GM12891 (cell line): ENCODE data around the gene KCNMA1.

ENCODE experiments used
- DNase-seq: peaks from one replicate; pipeline ENCODE4 v3.0.0; 2011; ENCODE audit warnings: low spot score; ENCODE audit not compliant: insufficient read length
- FAIRE-seq: peaks from 2 replicates; lab custom pipeline; 2011; peaks lifted over from hg19 to GRCh38; lab: Jason Lieb, UNC
- PAX5 ChIP-seq: IDR thresholded peaks from 2 replicates; pipeline ENCODE4 v1.6.1; 2011; ENCODE audit warnings: low read length, moderate library complexity, mild to moderate bottlenecking; ENCODE audit not compliant: insufficient read depth, severe bottlenecking
- POLR2A ChIP-seq: IDR thresholded peaks from 2 replicates; pipeline ENCODE4 v1.6.1; 2011; ENCODE audit warnings: low read depth, low read length, control low read depth
- POLR2AphosphoS5 ChIP-seq: IDR thresholded peaks from 2 replicates; pipeline ENCODE4 v1.6.1; 2011; ENCODE audit warnings: low read depth, low read length, control low read depth
- POU2F2 ChIP-seq: IDR thresholded peaks from 2 replicates; pipeline ENCODE4 v1.6.1; 2011; ENCODE audit warnings: low read depth, mild to moderate bottlenecking, control low read depth, low read length, moderate library complexity
- SPI1 ChIP-seq: IDR thresholded peaks from 2 replicates; pipeline ENCODE4 v1.6.1; 2011; ENCODE audit warnings: low read depth, low read length, control low read depth
- TAF1 ChIP-seq: IDR thresholded peaks from 2 replicates; pipeline ENCODE4 v1.6.1; 2011; ENCODE audit warnings: low read depth, low read length, control low read depth

The KCNMA1 gene

GRCh38 chr10:77234599-77234998, 403.0 kb downstream of the KCNMA1 start:
- TF ChIP-seq SPI1: no peak
- TF ChIP-seq TAF1: no peak
- TF ChIP-seq POLR2A: no peak
- TF ChIP-seq PAX5: no peak
- no peak for TF ChIP-seq POLR2AphosphoS5
- no peak for TF ChIP-seq POU2F2
- DNase-seq (no peak), FAIRE-seq (no peak)

DNA sequence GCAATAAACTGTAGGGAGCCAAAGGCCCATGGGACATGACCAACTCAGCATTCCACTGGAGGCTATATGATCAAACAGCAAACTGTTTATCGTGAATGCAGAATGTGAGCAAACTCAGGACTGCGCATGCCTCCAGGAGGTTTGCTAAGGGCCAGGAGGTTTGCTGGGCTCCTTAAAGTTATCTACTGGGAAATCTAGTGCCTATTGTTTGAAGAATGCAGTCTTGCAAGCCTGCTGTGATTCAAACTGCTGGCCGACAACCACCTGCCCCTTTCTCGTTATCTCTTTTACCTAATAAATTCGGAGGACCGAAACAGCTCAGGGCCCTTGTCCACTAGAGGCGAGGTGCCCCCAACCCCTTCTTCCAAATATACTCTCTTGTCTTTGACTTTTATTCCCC, 404.1 kb downstream of the KCNMA1 start:
- no peak for TF ChIP-seq POLR2A
- TF ChIP-seq POU2F2: no peak
- TF ChIP-seq PAX5: no peak
- no peak for TF ChIP-seq TAF1
- TF ChIP-seq SPI1: no peak
- TF ChIP-seq POLR2AphosphoS5: no peak
- DNase-seq: no peak
- no peak for FAIRE-seq

DNA sequence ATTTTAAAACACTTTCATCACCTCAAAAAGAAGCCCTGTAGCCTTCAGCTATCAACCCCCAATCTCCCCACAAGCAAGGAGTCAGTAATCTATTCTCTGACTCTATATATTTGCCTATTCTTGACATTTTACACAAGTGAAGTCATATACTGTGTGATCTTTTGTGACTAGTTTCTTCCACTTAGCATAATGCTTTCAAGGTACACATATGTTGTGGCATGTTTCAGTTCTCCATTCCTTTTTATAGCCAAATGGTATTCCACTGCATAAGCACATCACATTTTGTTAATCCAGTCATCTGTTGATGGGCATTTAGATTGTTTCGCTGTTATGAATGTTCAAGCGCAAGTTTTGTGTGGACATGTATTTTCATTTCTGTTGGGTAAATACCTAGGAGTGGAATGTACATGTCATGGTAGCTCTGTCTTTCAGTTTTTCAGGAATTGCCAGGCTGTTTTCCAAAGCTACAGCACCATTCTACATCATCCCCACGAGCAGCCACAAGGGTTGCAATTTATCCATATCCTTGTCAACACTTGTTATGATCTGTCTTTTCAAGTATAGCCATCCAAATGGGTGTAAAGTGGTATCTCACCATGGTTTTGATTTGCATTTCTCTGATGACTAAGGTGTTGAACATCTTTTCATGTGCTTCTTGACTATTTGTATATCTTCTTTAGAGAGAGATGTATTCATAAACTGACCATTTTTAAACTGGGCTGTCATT, 405.6 kb downstream of the KCNMA1 start:
- DNase-seq (no peak), FAIRE-seq (no peak)
- TF ChIP-seq TAF1 (no peak), POU2F2 (no peak), POLR2AphosphoS5 (no peak), PAX5 (no peak), POLR2A (no peak), SPI1 (peak; percentile 72)

GRCh38 chr10:77231375-77231774, 406.2 kb downstream of the KCNMA1 start:
- no peak for FAIRE-seq
- DNase-seq: no peak
- TF ChIP-seq SPI1: no peak
- TF ChIP-seq POLR2A: no peak
- TF ChIP-seq POLR2AphosphoS5: no peak
- no peak for TF ChIP-seq TAF1
- no peak for TF ChIP-seq PAX5
- TF ChIP-seq POU2F2: no peak

DNA sequence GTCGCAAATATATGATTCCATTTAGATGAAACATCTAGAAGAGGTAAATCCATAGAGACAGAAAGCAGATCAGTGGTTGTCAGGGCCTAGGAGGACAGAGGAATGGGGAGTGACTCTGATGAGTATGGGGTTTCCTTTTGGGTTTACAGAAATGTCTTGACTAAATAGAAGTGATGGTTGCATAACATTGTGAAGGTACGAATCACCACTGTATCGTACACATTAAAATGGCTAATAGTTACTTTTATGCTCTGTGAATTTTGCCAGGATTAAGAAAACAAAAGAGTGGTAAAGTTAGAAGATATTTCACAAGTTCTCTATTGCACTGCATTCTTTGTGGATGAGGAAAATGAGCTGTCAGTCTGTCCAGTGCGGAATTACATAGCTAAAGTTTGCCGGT, 407.4 kb downstream of the KCNMA1 start:
- DNase-seq: no peak
- TF ChIP-seq POU2F2: no peak
- no peak for TF ChIP-seq SPI1
- no peak for TF ChIP-seq POLR2AphosphoS5
- no peak for TF ChIP-seq TAF1
- TF ChIP-seq PAX5: no peak
- TF ChIP-seq POLR2A: no peak
- no peak for FAIRE-seq

GRCh38 chr10:77229704-77230103, 407.9 kb downstream of the KCNMA1 start:
- FAIRE-seq (no peak), DNase-seq (no peak)
- no peak for TF ChIP-seq POLR2AphosphoS5
- TF ChIP-seq PAX5: no peak
- no peak for TF ChIP-seq POU2F2
- TF ChIP-seq POLR2A: no peak
- no peak for TF ChIP-seq TAF1

- FAIRE-seq: no peak
- no peak for DNase-seq
- TF ChIP-seq POLR2A: no peak
- TF ChIP-seq SPI1: no peak
- TF ChIP-seq POLR2AphosphoS5: no peak
- TF ChIP-seq PAX5: no peak
- TF ChIP-seq TAF1: no peak
- no peak for TF ChIP-seq POU2F2
Measured at GRCh38 chr10:77228559-77228958, 409.0 kb downstream of the KCNMA1 start.

DNA sequence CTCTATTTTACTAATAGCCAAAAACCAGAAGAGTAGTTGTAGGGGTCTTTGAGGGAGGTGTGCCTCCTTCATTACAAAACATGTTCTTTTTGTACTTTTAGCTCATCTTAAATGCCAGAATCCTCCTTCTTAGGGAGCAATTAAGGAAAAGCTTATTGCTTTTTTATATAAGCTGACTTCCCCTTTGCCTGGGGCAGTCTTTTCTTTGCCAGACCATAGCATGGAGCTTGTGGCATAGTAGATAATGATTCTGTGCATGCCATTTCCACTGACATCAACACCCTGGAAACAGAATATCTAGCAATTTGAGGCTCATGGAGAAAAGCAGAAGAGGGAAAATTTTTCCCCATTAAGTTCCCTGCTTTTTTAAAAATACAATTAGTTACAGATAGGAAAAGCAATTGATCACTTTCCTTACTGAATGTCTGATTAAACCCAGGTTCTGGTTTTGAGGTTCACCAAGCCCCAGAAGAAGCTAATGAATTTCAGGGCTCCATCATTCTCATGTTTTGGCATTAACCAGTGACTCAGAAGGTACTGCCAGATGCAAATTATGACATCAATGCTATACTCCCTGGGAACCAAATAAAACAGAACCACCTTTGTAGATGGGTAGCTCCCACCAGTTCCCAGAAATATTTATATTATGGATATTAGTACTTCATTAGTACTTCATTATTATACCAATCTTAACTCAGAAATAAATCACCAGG, 410.6 kb downstream of the KCNMA1 start:
- DNase-seq: no peak

GRCh38 chr10:77226452-77226851, 411.2 kb downstream of the KCNMA1 start:
- DNase-seq (no peak), FAIRE-seq (no peak)
- TF ChIP-seq POU2F2: no peak
- no peak for TF ChIP-seq POLR2A
- TF ChIP-seq SPI1: no peak
- TF ChIP-seq PAX5: no peak
- TF ChIP-seq TAF1: no peak
- TF ChIP-seq POLR2AphosphoS5: no peak

More for the DNA sequence above, 410.6 kb downstream of the KCNMA1 start:
- no peak for FAIRE-seq
- TF ChIP-seq POLR2A: no peak
- TF ChIP-seq PAX5: no peak

DNA sequence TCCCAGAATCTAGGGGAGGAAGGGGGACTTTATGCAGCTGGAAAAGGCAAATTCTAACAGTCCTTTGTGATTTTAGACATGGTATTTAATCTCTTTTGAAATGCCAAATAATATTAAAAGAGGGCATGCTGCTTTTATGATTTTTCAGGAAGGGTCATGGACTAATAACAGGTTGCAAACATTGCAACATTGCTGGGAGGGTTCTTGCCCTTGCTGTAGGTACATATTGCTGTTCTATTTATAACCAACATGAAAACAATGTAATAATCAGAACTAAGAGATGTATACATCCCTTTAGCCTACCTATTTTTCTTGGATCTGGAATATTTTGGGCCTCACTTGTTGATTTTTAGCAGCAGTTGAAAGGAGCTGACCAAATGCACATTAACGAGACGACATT, 411.6 kb downstream of the KCNMA1 start:
- FAIRE-seq (no peak), DNase-seq (no peak)
- TF ChIP-seq PAX5: no peak
